ENCODE measurements around the gene RANGAP1.
"Not testable (repeated sequence)": the region's sequence is repeated elsewhere in the genome, so short reads cannot be mapped to it uniquely, and the experiment has no call there.

Gene RANGAP1

DNA sequence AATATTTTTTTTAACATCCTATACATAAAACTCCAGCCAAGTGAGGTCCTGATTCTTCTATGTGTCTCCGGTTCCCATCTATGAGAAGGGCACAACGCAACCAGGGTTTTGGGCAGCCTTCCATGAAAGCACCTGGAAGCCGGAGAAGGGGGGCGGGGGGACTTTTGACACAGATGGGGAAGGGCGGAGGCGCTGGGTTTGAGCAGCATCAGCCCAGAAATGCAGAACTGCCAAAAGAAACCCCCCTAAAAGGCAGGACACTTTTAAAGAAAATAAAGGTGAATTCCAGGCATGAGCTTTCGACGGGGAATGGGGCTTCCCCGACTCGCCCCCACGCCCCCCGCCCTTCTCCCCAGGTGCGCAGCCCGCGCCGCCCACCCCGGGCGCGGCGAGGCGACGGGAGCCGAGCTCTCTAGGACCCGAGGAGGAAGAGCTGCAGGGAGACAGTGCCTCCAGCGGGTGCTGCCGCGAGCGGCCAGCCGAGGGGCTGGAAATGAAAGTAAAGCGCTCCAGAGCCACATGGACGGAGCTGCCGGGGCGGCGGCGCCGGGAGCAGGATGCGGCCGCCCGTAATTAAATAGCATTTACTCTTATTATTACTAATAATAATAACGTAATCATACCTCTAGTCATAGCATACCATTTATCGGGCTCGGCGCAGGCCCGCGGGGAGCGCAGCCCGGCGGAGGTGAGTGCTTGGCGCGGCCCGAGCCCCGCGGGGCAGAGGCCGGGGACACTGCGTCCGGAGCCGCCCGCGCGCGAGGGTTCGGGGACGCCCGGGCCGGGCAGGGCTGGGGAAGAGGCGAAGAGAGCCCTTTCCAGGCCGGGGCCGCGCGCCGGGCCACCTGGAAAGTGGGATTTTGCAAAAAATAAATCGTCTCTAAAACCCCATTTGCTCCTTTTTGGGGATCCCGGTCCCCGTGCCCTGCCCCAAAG, 15.4 kb upstream of the RANGAP1 start, which contains the start of gene ZC3H7B:
ZC3H7B (plus strand) TSS at position 441 of the 936 bp plus-strand sequence. CDS start 19,136 bp downstream, outside the sequence.
- DNase-seq (ENCODE audit: low read depth), result peak; percentile 50
- peak within 1 kb of the TSS; percentile 75 for H3K4me3 ChIP-seq (ENCODE audit: low read depth, low read length)
- TF ChIP-seq CTCF (IDR thresholded peaks at IDR 0.05; ENCODE audit: low read depth, low read length, missing control alignments), result peak; percentile 56

GRCh38 chr22:41300661-41301060, 14.7 kb upstream of the RANGAP1 start:
- no peak for DNase-seq (ENCODE audit: low read depth)
- peak overlapping the region; percentile 75 for H3K4me3 ChIP-seq (ENCODE audit: low read depth, low read length)
- no peak for TF ChIP-seq CTCF (IDR thresholded peaks at IDR 0.05; ENCODE audit: low read depth, low read length, missing control alignments)

GRCh38 chr22:41296826-41297667, 11.1 kb upstream of the RANGAP1 start:
- no peak overlapping the region for H3K4me3 ChIP-seq (ENCODE audit: low read depth, low read length)
- TF ChIP-seq CTCF (IDR thresholded peaks at IDR 0.05; ENCODE audit: low read depth, low read length, missing control alignments), result no peak
- no peak for DNase-seq (ENCODE audit: low read depth)

DNA sequence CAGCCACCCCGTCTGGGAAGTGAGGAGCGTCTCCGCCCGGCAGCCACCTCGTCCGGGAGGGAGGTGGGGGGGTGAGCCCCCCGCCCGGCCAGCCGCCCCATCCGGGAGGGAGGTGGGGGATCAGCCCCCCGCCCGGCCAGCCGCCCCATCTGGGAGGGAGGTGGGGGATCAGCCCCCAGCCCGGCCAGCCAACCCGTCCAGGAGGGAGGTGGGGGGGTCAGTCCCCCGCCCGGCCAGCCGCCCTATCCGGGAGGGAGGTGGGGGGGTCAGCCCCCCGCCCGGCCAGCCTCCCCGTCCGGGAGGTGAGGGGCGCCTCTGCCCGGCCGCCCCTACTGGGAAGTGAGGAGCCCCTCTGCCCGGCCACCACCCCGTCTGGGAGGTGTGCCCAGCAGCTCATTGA, 8.8 kb upstream of the RANGAP1 start:
- not testable (repeated sequence) for DNase-seq (ENCODE audit: low read depth); H3K4me3 ChIP-seq (ENCODE audit: low read depth, low read length)

DNA sequence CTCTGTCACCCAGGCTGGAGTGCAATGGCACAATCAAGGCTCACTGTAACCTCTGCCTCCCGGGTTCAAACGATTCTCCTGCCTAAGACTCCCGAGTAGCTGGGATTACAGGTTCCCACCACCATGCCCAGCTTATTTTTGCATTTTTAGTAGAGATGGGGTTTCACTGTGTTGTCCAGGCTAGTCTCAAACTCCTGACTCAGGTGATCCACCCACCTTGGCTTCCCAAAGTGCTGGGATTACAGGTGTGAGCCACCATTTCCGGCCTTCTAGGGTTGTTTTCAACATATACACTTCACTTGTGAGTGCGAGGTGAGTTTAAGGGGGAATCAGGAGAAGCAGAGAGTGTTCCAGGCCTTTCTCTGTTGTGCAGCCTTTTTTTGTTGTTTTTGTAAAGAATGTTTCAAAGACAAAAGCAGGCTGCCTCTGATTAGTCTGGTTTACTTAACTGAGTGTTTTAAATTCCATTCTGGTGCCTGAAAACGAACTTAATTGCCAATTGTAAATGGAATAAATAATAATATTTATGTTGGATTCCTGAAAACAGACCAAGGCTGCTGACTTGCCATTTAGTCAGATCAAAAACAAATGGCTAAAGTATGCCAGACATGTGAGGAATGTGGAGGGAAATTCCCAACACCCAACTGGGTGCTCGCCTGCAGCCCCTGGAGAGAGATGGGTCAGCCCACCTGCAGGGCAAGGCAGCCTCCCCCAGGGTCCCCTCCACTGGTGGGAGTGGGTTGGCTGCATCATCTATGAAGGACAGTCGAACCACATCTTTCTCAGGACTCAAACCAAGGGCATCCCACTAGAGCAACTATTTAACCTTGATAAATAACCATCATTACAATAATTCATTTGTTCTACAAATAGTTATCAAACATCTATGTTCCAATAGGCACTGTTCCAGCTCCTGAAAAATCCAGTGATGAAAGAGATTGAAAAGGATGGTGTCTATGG, 4.6 kb upstream of the RANGAP1 start:
- TF ChIP-seq CTCF (IDR thresholded peaks at IDR 0.05; ENCODE audit: low read depth, low read length, missing control alignments), result no peak
- no peak for DNase-seq (ENCODE audit: low read depth)

GRCh38 chr22:41289671-41290070, 3.7 kb upstream of the RANGAP1 start:
- no peak for TF ChIP-seq CTCF (IDR thresholded peaks at IDR 0.05; ENCODE audit: low read depth, low read length, missing control alignments)
- no peak overlapping the region for H3K4me3 ChIP-seq (ENCODE audit: low read depth, low read length)
- no peak for DNase-seq (ENCODE audit: low read depth)

More for the DNA sequence above, 4.6 kb upstream of the RANGAP1 start:
- no peak overlapping the region for H3K4me3 ChIP-seq (ENCODE audit: low read depth, low read length)
